A673 (cell line): ENCODE measurements around the gene NADK2.

Source experiments
- EZH2 ChIP-seq: fragments of 200-600 bp; sonication (generic); IDR thresholded peaks from 2 replicates; pipeline ENCODE4 v1.6.1; 2017; ENCODE audit warnings: borderline replicate concordance, low read depth, mild to moderate bottlenecking, mixed read lengths, antibody characterized with exemption, low read length; ENCODE audit not compliant: poor library complexity, severe bottlenecking
- TF ChIP-seq, protein P1 (sequence below): fragments of 300-800, 200-600 bp; sonication (generic); conservative IDR thresholded peaks from 2 replicates; pipeline ENCODE4 v1.5.1; 2017; ENCODE audit warnings: low read depth, mild to moderate bottlenecking, antibody characterized with exemption, low read length, moderate library complexity, mixed read lengths

DNA sequence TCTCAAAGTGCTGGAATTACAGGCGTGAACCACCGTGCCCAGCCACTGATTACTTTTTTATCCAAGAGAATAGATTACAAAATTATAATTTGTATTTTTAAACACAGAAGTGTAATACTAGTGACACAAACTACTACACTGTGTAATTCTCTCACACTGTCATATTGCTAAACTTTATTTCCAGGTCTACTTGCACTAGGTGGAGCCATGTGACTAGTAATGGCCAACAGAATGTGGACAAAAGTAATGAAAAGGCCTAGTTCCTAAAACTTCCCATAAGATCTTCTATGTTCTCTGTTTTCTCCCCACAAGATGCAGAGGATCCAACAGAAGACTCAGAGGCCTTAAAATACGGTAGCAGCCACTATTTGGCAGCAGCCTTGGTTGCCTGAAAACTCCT, 27.3 kb downstream of the NADK2 start:
- TF ChIP-seq, protein P1, sequence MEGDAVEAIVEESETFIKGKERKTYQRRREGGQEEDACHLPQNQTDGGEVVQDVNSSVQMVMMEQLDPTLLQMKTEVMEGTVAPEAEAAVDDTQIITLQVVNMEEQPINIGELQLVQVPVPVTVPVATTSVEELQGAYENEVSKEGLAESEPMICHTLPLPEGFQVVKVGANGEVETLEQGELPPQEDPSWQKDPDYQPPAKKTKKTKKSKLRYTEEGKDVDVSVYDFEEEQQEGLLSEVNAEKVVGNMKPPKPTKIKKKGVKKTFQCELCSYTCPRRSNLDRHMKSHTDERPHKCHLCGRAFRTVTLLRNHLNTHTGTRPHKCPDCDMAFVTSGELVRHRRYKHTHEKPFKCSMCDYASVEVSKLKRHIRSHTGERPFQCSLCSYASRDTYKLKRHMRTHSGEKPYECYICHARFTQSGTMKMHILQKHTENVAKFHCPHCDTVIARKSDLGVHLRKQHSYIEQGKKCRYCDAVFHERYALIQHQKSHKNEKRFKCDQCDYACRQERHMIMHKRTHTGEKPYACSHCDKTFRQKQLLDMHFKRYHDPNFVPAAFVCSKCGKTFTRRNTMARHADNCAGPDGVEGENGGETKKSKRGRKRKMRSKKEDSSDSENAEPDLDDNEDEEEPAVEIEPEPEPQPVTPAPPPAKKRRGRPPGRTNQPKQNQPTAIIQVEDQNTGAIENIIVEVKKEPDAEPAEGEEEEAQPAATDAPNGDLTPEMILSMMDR, result no peak
- TF ChIP-seq EZH2, result no peak
